ENCODE results near the gene NINJ1.

Gene NINJ1

GRCh38 chr9:93099551-93100275, 34.3 kb downstream of the NINJ1 start:
- DNase-seq, result no peak

- no peak for DNase-seq
Observed at GRCh38 chr9:93098236-93098946, 35.7 kb downstream of the NINJ1 start.

GRCh38 chr9:93097511-93098201, 36.4 kb downstream of the NINJ1 start:
- DNase-seq, result no peak

- no peak for DNase-seq
Observed at GRCh38 chr9:93096811-93097382, 37.2 kb downstream of the NINJ1 start.

- DNase-seq, result no peak
Observed at GRCh38 chr9:93096131-93096802, 37.8 kb downstream of the NINJ1 start, which contains the start of gene CARD19. CARD19 (plus strand) TSS chr9:93096217; CDS start chr9:93096346, 129 bp downstream.

- DNase-seq, result peak; percentile 97
Observed at GRCh38 chr9:93095205-93096130, 38.6 kb downstream of the NINJ1 start.

- no peak for DNase-seq
Observed at GRCh38 chr9:93094658-93095204, 39.3 kb downstream of the NINJ1 start.

- DNase-seq, result no peak
Observed at GRCh38 chr9:93093877-93094657, 40.0 kb downstream of the NINJ1 start.

GRCh38 chr9:93093127-93093876, 40.7 kb downstream of the NINJ1 start:
- DNase-seq, result no peak

GRCh38 chr9:93092251-93092991, 41.6 kb downstream of the NINJ1 start:
- DNase-seq, result no peak

- DNase-seq, result no peak
Observed at GRCh38 chr9:93091453-93092081, 42.5 kb downstream of the NINJ1 start.

- DNase-seq, result no peak
Observed at GRCh38 chr9:93091056-93091452, 43.0 kb downstream of the NINJ1 start.

GRCh38 chr9:93090091-93090655, 43.9 kb downstream of the NINJ1 start:
- no peak for DNase-seq

GRCh38 chr9:93089481-93089991, 44.5 kb downstream of the NINJ1 start:
- DNase-seq, result no peak

- no peak for DNase-seq
Observed at GRCh38 chr9:93089024-93089423, 45.0 kb downstream of the NINJ1 start.

GRCh38 chr9:93088656-93089015, 45.4 kb downstream of the NINJ1 start:
- DNase-seq, result no peak

- DNase-seq, result no peak
Observed at GRCh38 chr9:93087971-93088655, 45.9 kb downstream of the NINJ1 start.

All from NCI-H2107 (cell line).